HCEC 1CT (cell line): ENCODE results near the gene TLE1.
"Not testable (repeated sequence)": the region's sequence is repeated elsewhere in the genome, so short reads cannot be mapped to it uniquely, and the experiment has no call there.

ENCODE experiments used
- DNase-seq: peaks from one replicate; pipeline ENCODE4 v3.0.0-alpha.2; 2017

The TLE1 gene

GRCh38 chr9:81621785-81622259 is 67.5 kb downstream of the TLE1 start:
- no peak for DNase-seq

- no peak for DNase-seq
These were observed 68.2 kb downstream of the TLE1 start for GRCh38 chr9:81621118-81621517.

- no peak for DNase-seq
These were observed 69.4 kb downstream of the TLE1 start for GRCh38 chr9:81620002-81620390.

- peak; percentile 73 for DNase-seq
These were observed 69.9 kb downstream of the TLE1 start for GRCh38 chr9:81619353-81620001.

- DNase-seq = no peak
These were observed 70.4 kb downstream of the TLE1 start for GRCh38 chr9:81618923-81619322.

GRCh38 chr9:81616141-81616540 is 73.2 kb downstream of the TLE1 start:
- no peak for DNase-seq

DNA sequence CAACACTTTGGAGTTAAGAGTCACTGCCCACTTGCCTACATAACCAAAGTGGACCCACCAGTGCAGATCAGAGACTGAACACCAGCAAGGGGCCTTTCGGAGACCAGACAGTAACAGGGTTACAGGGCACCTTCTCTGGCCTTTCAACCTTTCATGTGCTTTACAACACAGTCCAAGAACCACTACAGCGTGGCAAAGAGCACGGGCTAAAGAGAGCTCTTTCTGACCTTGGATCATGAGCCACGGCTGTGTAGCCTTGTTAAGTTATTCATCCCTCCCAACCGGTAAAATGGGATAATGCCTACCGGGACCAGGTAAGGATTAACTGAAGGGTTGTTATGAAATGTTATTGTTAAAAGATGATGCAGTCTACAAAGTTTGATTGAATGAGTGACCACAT is 75.0 kb downstream of the TLE1 start:
- no peak for DNase-seq

GRCh38 chr9:81613002-81613812 is 76.1 kb downstream of the TLE1 start:
- peak; percentile 9 for DNase-seq

- DNase-seq = no peak
These were observed 77.7 kb downstream of the TLE1 start for GRCh38 chr9:81611664-81612063.

GRCh38 chr9:81610740-81611107 is 78.6 kb downstream of the TLE1 start:
- DNase-seq = no peak

GRCh38 chr9:81609782-81610739 is 79.3 kb downstream of the TLE1 start:
- DNase-seq = no peak

DNA sequence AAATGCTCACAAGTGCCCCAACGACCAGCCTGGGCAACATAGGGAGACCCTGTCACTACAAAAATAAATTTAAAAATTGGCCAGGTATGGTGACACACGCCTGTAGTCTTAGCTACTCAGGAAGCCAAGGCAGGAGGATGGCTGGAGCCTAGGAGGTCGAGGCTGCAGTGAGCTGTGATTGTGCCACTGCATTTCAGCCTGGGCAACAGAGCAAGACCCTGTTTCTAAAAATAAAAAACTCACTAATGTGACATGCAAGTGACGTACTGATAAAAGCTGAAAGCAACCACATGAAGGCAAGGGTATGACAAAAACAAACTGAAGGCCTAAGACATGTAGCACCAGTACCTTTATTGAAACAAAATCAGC is 81.1 kb downstream of the TLE1 start:
- no peak for DNase-seq

GRCh38 chr9:81607593-81608288 is 81.6 kb downstream of the TLE1 start:
- no peak for DNase-seq

DNA sequence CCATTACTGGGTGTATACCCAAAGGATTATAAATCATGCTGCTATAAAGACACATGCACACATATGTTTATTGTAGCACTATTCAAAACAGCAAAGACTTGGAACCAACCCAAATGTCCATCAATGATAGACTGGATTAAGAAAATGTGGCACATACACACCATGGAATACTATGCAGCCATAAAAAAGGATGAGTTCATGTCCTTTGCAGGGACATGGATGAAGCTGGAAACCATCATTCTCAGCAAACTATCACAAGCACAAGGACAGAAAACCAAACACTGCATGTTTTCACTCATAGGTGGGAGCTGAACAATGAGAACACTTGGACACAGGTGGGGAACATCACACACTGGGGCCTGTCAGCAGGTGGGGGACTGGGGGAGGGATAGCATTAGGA is 83.1 kb downstream of the TLE1 start:
- not testable (repeated sequence) for DNase-seq

- DNase-seq = no peak
These were observed 84.1 kb downstream of the TLE1 start for GRCh38 chr9:81605170-81605670.

GRCh38 chr9:81604306-81605169 is 84.8 kb downstream of the TLE1 start:
- DNase-seq = no peak

GRCh38 chr9:81602887-81603680 is 86.3 kb downstream of the TLE1 start:
- no peak for DNase-seq

DNA sequence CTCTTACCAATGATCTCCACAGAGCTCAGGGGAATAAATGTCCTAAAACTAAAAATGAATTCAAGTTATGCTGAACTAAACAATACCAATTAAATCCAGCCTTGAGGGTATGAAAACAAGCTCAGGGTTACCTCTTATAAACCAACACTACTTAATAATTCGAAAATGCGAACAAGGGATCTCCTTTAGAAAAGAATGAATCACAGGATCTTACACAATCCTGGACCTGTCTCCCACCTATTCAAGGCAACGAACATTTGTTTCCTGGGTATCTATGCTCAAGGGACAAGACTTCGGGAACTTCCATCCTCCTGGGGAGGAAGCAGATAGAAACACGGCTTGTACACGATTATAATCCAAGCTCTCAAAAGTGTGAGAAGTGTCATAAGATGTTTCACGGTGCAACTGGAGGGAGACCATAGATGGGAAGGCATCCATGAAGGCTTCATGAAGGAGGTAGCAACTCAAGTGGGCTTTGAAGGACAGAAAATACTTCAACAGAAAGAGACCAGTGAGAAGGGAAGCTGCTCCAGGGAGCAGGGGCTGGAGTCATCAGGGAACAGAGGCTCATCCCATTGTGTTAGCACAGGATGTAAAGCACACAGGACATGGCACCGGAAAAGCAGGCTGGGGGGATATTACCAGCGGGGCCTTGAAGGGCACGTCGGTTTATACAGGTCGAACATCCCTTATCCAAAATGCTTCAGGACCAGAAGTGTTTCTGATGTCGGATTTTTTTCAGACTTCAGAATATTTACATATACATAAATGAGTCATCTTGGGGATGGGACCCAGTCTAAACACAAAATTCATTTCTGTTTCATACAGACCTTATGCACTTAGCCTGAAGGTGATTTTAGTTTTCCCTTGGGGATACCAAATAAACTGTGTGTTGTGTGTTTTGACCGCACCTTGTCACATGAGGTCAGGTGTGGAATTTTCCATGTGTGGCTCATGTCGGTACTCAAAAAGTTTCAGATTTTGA is 87.4 kb downstream of the TLE1 start:
- DNase-seq = peak; percentile 21

DNA sequence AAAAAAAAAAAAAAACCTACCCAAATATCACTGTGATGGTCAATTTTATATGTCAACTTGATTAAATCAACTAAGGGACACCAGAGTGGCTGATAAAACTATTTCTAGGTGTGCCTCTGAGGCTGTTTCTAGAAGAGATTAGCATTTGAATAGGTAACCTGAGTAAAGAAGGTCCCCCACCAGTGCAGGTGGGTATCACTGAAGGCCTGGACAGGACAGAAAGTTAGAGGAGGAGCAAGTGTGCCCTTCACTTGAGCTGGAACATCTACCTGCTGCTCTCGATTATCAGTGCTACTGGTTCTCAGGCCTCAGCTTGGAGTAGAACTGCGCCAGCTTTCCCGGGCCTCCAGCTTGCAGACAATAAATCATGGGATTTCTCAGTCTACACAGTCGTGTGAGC is 88.7 kb downstream of the TLE1 start:
- no peak for DNase-seq
